Erythroblast (primary cell): ENCODE results near the gene HRAS.
A peak's percentile ranks its signal among the peaks of the same experiment; 100 is the strongest.

Source experiments
- GATA1 ChIP-seq: IDR thresholded peaks from 2 replicates; pipeline ENCODE4 v1.6.1; 2011; ENCODE audit warnings: low read depth, mild to moderate bottlenecking, control low read depth, low read length, moderate library complexity
- POLR2A ChIP-seq: IDR thresholded peaks from 2 replicates; pipeline ENCODE4 v1.6.1; 2011; ENCODE audit warnings: mild to moderate bottlenecking, low read length

DNA sequence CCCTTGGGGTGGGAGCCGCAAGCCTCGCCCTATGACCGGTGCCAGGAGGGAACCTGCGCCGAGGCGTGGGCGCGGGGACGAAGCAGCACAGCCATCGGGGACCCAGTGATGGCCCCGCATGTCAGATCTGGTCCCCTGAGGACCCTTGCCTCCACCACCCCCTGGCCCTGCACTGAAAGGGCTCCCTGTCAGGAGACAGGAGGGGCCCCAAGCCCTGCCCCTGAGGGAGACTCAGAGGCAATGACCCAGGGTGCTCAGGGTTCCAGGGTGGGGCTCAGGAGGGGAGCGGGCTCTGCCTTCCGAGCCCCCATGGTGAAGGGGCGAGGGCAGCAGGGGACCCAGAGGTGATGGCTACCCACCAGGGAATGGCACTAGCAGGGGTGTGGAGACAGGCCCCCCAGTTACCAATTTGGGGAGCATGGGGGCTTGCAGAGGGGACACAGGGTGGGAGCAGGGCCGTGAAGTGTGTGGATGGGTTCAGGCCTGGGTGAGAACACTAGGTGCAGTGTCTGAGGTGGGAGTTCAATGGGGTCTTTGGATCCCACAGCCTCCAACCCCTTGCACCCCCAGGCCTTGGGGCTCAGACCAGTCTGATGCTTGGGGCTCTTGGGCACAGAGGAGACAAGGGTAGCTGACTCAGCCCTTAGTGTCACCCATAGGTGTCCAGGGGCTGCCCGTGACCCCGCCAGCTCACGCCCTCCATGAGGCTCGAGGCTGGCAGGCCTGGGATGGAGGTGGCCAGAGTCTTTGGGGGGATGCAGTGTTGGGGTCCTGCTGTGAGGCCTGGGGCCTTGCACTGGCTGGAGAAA lies 2.5 kb upstream of the HRAS start:
- TF ChIP-seq POLR2A = peak; percentile 13
- no peak for TF ChIP-seq GATA1
